IPS-11a (cell line): ENCODE measurements around the gene VEPH1.

Experiments
- H3K4me3 ChIP-seq: one replicate; pipeline ENCODE4 v1.5.1; 2013; ENCODE audit warnings: low read depth, low read length, control low read depth

Gene VEPH1

DNA sequence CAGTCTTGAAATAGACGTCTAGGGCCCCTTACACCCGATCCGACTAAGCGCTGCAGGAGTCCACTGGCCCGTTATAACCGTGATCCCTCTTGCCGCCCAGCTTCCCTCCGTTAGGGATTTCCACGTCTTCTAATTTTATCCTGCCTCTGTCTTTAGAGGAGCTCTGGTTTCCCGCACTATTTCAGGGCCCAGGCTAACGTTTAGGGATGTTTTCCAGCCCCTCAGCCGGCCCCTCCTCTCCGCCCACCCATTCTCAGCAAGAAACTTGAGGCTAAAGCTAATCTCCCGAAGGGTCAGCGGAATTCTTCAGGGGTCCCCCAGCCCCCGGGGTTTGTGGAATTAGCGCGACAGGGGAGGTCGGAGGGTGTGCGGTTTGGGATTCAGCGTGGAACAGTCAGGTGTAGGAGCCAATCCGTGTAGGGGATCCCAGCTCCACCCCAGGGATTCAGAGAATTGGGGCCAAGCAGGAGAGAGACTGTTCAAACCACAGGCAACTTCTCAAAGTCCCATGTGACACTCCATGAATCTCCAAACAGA is 65.0 kb downstream of the VEPH1 start:
- peak overlapping the region; percentile 65 for H3K4me3 ChIP-seq

DNA sequence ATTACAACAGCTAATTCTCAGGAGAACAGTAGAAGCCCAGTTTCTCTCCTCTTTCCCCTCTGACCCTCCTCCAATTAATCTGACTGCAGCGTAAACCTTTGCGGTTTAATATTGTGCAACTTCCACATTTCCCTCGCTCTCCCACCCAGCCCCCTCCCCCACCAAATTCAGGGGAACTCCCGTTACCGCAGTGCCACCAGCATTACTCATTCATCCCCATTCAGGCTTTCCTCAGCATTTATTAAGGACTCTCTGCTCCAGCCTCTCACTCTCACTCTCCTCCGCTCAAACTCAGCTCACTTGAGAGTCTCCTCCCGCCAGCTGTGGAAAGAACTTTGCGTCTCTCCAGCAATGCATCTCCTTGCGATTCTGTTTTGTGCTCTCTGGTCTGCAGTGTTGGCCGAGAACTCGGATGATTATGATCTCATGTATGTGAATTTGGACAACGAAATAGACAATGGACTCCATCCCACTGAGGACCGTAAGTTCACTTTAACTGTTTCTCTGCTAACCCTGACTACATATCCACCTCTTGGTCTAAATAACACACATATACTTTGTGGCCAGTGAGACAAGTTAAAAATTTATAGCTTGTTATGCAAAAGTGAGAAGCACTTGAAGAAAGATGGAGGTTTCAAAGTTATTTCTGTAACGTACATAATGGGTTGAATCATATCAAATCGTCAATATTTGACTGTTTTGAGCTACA is 66.5 kb downstream of the VEPH1 start, which contains the start of gene PTX3:
Gene PTX3 (plus strand): TSS at position 268 of the 709 bp plus-strand sequence. CDS start 84 bp downstream, at position 352.
- peak within 1 kb of the TSS; percentile 65 for H3K4me3 ChIP-seq

DNA sequence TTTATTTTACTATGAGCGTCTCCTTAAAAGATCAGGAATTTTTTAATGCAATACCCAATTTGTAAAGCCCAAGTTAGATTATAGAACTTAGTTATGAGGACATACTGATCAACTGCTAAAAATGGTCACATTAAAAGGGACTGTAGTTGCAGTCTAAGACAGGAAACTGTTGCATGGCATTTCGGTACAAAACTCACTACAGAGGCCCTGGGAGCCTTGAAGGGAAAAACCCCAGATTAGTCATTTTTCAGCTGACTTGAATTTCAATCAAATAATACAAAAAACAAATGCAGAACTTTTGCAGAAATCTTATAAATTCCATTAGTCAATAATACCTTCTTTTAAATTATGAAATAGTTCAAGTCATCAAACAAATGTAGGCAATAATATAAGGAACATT is 73.5 kb downstream of the VEPH1 start:
- H3K4me3 ChIP-seq: no peak overlapping the region

DNA sequence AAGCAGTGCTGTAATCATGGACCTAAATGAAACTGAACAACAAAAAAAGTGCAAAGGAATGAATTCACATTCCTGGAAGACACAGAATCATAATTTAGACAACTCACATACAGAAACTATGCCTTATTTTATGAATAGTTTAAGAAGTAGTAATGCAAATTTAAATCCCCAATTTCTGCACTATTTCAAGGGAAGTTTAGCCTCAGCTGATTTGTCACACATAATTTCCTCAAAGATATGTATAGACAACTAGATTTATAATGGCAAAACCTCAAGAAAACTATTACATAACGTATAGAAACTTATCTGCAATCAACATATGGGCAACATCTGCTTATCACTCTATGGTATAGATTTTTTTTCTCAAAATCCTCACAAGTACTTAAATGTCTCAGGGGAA is 74.4 kb downstream of the VEPH1 start:
- no peak overlapping the region for H3K4me3 ChIP-seq

DNA sequence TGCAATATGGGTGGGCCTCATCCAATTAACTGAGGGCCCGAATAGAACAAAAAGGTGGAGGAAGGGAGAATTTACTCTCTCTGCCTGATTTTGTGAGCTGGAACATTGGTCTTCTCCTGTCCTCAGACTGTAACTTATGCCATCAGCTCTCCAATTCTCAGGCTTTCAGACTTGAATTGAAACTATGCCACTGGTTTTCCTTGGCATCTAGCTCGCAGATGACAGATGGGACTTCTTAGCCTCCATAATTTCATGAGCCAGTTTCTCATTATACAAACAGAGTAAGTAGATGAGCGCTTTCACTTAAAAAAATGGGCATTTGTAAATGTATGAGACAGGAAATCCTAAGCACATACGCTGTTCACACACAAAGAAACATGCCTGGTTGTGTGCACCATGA is 75.3 kb downstream of the VEPH1 start:
- no peak overlapping the region for H3K4me3 ChIP-seq

DNA sequence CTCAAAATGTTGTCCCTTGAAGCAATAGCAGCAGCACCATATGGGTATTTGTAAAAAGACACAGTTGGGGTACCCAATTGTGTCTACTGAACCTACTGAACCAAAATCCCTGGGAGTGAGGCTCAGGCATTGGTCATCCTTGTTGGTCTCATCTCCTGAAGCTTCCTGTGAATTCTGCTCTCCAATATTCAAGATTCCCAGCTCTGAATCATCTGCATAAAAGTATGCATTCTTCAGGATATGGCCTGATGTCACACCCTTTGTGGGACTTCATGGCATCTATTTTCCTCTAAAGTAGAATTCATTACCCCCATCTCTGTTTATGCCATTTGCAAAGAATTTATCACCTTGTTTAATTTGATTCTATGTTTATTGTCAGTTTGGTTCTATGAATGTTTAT is 79.9 kb downstream of the VEPH1 start:
- H3K4me3 ChIP-seq: no peak overlapping the region

DNA sequence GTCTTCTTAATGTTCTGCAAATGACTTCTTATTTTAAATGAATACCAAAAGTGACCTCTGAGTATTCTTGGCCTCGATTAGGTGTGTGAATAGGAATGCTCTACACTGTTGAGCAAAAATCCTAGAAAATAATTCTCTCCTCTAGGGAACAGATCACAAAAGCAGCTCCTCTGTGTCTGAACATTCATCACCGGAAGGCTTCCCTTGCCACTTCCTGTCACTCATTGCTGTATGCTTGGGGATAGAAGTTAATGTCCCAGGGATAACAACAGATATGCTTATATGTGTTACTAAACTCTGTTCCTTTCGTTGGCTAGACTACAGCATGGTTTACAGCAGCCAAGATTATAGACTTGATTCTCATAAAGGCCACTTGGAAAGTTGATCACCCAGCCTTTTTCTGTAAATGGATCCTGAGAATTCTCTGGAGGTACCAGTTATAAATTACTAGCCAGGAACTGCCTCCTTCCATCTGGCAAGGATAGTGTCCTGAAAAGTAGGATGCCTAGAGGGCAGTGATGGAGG is 82.5 kb downstream of the VEPH1 start:
- no peak overlapping the region for H3K4me3 ChIP-seq

DNA sequence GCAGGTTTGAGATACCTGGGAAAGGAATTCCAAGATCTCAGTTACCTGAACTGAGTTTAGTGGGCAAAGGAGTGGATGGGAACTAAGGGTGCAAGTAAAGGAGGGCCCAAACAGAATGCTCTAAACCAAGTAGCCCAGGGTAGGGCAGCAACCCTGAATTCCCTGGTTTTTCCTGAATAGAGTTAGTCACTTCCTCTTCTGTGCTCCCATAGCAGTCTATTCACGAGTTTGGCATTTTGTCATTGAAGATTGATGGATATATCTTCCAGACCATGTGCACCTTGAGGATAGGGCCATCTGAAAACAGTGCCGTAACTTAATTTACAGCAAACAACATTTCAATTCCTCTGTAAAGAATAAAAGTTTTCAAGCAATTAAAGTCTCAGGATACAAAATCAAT is 85.1 kb downstream of the VEPH1 start:
- H3K4me3 ChIP-seq: no peak overlapping the region

DNA sequence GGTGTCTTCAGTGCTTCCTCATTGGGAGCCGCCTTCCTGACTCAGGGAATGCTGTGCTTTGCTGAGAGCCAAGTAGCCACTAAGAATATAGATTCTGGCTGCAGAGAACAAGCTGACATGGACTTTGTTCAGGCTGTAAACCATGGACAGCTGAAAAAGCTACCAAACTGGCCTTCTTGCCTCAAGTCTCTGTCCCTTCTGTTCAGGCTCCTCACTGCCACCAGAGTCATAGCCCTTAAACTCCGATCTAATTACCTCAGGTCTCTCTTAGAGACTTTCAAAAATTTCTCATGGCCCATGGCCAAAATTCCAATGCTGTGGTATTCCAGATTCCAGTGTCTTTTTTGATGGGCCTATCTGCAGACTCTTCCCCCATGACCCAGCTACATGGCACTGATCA is 86.0 kb downstream of the VEPH1 start:
- no peak overlapping the region for H3K4me3 ChIP-seq

DNA sequence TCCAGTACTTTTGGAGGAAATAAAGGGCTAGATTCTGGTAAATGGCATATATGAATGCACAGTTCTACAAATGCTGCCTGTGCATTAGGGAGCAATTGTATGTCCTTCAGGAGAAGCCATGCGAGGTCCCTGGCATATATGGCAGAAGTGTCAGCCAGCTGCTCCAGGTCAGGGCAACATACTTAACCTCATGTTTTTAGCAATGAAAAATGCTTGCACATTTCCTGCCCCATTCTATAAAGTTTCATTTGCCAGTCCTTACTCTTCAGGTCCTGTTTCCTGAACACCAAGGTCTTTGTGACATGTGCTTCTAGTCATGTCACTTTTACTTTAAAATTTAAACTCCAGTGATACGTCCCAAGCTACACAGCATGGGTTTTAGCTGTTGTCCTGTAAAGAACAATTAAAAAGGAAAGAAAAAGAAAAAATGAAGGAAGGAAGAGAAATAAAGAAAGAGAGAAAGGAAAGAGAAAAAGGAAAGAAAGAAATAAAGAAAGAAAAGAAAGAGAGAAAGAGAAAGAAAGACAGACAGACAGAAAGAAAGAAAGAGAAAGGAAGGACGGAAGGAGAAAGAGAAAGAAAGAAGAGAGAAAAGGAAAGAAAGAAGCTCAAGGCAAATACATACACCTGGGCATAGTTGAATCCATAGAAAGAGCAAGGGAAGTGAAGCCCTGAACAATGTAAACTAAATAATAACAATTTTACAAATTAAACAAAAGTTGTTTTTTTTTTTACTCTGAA is 86.7 kb downstream of the VEPH1 start:
- H3K4me3 ChIP-seq: no peak overlapping the region

DNA sequence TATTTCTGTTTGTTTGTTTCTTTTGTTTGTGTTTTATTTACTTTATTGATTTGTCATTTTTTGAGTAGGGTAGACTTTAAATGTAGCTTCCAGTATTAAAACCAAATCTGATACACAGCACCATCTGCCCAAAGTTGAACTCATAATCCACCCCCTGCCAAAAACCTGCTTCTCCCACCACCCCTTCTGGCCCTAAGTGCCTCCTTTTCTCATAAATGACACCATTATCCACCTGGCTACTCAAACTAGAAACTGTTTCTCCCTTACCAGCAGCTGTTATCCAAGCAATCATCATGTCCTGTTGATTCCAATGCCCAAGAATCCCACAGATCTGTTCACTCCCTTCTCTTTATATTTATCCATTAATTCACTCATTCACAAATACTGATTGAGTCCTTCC is 88.4 kb downstream of the VEPH1 start:
- no peak overlapping the region for H3K4me3 ChIP-seq

DNA sequence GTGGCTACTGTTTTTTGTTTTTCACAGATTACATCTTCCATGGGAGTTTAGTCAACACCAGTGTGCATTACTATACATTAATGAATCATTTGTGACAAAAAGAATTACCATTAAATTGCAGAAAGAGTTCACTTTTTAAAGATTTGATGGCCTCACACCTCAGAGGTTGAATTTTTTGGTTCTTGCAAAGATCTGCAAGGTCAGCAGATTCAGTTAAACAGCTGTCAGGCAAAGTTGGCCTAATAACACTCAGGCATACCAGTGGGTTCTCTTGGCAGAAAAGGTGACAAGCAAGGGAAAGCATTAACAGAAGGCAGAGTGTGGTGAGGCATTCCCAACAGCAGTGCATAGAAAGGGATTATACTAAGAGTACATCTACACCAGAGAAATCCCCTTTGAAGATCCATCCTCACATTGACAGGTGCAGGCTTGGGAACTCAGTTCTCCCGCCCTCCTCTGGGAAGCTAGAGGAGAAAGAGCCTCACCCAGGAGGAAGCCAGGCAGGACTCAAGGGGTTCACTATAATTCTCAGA is 90.8 kb downstream of the VEPH1 start:
- H3K4me3 ChIP-seq: no peak overlapping the region

DNA sequence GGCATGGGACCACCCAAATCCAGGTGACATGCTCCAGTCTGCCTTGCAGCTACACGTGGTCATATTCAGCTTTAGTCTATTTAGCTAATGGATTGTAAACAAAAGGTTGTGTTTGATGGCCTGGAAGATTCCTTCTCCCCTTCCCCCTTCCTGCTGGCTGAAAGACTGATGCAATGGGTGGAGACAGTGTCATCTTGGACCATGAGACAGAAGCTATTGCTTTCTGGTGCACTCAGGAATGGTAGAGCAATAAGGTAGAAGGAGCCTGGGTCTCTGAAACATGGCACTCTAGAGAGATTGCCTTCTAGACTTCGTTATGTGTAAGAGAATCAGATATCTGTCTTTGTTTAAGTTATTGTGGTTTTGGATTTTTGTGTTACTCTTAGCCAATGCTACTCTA is 92.3 kb downstream of the VEPH1 start:
- H3K4me3 ChIP-seq: no peak overlapping the region

DNA sequence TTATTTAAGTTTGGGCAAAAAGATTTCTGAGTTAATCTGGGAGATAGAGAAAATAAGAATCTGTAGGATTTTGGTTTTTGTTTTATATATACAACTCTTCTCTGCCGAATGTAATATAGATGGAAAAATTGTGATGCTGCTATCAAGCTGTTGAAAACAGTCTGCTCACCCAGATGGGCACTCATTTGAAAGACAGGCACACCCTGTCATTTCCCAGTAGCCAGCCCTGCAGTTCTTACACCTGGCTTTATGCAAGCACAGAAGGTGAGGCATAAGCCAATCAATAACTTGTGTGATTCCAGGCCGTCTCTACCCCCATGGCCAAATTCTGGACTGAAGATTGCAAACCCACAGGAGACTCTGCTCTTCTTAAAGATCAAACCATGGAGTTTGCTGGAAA is 93.7 kb downstream of the VEPH1 start:
- no peak overlapping the region for H3K4me3 ChIP-seq

DNA sequence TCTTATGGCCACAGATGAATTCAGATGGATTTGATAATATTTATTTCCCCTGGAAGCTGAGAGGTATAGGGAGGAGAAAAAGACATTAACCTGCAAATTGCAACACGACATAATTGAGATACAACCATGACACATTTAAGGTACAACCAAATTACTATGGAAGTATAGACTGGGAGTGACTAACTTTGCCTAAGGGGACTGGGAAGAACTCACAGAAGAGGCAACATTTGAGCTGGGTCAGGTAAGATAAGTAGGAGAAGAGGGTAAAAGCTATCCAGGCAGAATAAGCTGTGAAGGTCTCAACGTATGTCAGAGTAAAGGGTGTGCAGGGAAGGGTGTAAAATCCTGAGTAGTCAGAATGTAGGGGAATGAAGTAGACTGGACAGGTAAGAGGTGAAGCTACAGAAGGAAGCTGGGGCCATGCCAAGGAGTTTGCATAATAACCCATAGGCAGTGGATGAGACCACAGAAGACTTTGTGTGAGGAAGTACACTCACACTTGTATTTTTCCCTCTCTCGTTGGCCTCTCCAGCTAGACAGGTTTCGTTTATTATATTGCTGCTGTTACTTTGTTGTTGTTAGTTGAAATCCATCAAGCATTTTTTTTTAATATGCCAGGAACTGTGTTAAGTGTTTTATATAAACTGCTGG is 94.6 kb downstream of the VEPH1 start:
- no peak overlapping the region for H3K4me3 ChIP-seq

DNA sequence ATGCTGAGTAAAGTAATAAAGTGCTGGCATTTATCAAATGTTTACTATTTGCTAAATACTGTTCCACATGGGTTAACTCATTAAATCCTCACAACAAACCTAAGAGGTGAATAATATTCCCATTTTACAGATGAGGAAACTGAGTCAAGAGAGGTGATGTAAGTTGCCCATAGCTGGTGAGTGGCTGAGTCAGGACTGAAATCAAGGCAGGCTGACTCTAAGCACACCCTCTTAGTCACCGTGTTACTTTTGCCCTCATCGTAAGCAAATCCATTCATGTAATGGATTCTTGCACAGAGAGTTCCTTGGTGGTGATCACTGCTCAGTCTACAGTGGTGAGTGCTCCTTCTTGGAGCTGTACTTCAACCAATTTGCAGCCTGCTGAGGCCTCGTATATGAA is 95.4 kb downstream of the VEPH1 start:
- H3K4me3 ChIP-seq: no peak overlapping the region

DNA sequence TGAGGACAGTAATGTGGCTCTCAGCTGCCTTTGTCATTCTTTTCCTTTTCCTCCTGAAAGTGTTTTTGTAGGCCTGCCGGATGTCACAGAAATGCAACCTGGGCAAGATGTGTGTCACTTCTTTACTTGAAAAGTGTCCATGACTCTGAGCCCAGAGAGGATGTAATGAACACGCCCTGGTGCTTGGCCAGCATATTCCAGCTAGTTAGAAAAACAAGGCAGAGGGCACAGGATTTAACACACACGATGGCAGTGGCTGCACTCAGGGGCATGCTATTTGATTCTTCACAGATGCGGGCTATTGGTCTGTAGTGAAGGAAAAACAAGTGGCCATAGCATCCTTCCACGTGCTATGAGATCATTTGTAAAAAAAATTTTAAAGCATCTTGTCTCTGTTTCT is 96.8 kb downstream of the VEPH1 start:
- H3K4me3 ChIP-seq: no peak overlapping the region

DNA sequence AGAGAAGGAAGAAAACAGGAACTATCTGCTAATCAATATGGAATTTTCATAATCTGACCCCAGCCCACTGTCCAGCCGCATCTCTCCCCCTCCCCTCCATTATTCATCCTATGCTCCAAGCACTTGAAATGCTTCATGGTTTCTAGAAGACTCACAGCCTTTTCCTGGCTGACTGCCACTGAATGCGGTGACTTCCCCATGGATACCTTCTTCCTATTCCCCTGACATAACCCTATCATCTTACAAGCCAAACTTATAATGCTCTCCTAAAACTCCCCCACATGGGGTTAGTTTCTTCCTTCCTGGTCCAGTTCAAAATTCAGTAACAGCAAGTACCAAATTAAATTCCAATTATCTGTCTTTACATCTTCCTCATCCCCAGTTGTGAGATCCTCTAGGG is 97.8 kb downstream of the VEPH1 start:
- no peak overlapping the region for H3K4me3 ChIP-seq

DNA sequence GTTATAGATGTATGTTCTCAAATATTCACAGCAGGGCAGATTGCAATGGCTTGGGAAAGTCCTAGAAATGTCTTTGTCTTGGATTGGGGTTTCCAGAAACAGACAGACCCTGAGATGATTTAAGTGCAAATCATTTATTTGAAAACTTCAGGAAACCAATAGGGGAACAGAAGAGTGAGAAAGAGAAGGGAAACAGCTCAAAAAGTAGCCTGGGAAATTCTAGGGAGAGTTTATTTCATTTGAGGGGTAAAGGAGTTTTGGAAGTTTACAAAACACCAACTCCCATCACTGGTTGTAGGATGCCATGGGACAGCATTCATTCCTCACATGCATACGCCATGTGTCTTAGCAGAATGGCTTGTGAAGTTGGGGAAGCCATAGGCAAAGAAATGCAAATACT is 98.8 kb downstream of the VEPH1 start:
- H3K4me3 ChIP-seq: no peak overlapping the region

DNA sequence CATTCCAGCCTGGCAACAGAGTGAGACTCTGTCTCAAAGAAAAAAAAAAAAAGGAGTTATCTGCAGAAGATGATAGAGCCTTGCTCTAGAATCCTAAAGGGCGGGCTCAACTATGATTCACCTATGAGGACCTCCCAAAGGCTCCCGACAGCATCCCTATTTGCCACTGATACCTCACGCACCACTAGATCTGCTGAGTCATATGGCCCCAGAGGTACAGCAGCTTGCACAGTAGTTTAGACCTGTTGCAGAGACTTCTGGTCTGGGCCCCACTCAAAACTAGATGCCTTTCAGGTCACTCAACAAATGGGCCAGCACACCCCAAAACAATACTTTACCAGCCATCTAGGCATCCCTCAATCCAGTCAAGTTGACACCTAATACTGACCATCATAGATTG is 104.6 kb downstream of the VEPH1 start:
- no peak overlapping the region for H3K4me3 ChIP-seq

DNA sequence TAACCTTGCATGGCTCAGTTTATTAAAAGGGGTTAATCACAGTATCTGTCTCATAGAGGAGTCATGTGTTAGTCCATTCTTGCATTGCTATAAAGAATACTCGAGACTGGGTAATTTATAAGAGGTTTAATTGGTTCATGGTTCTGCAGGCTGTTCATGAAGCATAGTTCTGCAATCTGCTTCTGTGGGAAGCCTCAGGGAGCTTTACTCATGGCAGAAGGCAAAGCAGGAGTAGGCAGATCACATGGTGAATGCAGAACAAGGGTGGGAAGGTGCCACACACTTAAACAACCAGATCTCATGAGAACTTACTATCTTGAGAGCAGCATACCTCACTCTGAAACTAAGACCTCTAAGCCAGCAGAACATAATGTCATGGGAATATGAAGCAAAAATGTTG is 108.8 kb downstream of the VEPH1 start:
- H3K4me3 ChIP-seq: no peak overlapping the region
